ENCODE data around the gene TEX47.

DNA sequence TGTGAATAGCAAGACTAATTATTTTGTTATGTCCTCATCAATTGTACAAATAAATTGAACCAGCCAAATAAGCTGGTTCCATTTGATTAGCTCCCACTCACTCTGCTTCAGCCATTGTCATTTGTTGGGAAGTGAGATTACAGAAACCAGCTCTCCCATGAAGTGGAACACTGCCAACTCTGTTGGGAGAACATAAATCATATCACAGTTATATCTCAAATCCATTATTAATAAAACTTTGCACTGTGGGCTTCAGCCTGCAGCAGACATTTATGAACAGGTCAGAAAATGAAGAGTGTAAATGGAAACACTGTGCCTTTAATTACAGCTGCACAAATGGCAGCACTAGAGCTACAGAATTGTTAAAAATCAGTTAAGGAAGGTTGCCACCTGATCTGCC, 46.7 kb upstream of the TEX47 start:
- TF ChIP-seq, protein P1, sequence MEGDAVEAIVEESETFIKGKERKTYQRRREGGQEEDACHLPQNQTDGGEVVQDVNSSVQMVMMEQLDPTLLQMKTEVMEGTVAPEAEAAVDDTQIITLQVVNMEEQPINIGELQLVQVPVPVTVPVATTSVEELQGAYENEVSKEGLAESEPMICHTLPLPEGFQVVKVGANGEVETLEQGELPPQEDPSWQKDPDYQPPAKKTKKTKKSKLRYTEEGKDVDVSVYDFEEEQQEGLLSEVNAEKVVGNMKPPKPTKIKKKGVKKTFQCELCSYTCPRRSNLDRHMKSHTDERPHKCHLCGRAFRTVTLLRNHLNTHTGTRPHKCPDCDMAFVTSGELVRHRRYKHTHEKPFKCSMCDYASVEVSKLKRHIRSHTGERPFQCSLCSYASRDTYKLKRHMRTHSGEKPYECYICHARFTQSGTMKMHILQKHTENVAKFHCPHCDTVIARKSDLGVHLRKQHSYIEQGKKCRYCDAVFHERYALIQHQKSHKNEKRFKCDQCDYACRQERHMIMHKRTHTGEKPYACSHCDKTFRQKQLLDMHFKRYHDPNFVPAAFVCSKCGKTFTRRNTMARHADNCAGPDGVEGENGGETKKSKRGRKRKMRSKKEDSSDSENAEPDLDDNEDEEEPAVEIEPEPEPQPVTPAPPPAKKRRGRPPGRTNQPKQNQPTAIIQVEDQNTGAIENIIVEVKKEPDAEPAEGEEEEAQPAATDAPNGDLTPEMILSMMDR (IDR thresholded peaks at IDR 0.05): no peak
- no peak for TF ChIP-seq POLR2A (IDR thresholded peaks at IDR 0.05)
